NT2/D1 (cell line): ENCODE measurements around the gene MARCKSL1.
"Not testable (repeated sequence)": the region's sequence is repeated elsewhere in the genome, so short reads cannot be mapped to it uniquely, and the experiment has no call there.

Experiments
- SUZ12 ChIP-seq: IDR thresholded peaks from 2 replicates; pipeline ENCODE4 v1.6.1; 2011; ENCODE audit not compliant: insufficient read length, insufficient read depth; ENCODE audit errors: extremely low read depth
- ZNF274 ChIP-seq: IDR thresholded peaks from 2 replicates; pipeline ENCODE4 v1.6.1; 2011; ENCODE audit warnings: mild to moderate bottlenecking, low read depth, low read length

DNA sequence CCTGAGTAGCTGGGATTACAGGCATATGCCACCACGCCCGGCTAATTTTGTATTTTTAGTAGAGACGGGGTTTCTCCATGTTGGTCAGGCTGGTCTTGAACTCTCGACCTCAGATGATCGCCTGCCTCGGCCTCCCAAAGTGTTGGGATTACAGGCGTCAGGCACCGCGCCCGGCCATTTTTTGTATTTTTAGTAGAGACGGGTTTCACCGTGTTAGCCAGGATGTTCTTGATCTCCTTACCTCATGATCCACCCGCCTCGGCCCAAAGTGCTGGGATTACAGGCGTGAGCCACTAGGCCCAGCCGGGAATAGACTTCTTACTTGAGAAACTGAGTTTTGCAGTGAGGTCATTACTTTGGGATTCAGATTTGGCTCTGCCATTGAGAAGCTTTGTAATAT lies 37.8 kb downstream of the MARCKSL1 start:
- not testable (repeated sequence) for TF ChIP-seq SUZ12, ZNF274
